GM21526 (cell line): ENCODE data around the gene NOM1.
"Not testable (repeated sequence)": the region's sequence is repeated elsewhere in the genome, so short reads cannot be mapped to it uniquely, and the experiment has no call there.

Experiments used
- ATAC-seq: cut with Tn5 transposase; IDR thresholded peaks from one replicate; pipeline ENCODE4 v1.9.1; 2021; ENCODE audit warnings: moderate library complexity; ENCODE audit not compliant: unreplicated experiment, low FRiP score

The NOM1 gene, protein sequence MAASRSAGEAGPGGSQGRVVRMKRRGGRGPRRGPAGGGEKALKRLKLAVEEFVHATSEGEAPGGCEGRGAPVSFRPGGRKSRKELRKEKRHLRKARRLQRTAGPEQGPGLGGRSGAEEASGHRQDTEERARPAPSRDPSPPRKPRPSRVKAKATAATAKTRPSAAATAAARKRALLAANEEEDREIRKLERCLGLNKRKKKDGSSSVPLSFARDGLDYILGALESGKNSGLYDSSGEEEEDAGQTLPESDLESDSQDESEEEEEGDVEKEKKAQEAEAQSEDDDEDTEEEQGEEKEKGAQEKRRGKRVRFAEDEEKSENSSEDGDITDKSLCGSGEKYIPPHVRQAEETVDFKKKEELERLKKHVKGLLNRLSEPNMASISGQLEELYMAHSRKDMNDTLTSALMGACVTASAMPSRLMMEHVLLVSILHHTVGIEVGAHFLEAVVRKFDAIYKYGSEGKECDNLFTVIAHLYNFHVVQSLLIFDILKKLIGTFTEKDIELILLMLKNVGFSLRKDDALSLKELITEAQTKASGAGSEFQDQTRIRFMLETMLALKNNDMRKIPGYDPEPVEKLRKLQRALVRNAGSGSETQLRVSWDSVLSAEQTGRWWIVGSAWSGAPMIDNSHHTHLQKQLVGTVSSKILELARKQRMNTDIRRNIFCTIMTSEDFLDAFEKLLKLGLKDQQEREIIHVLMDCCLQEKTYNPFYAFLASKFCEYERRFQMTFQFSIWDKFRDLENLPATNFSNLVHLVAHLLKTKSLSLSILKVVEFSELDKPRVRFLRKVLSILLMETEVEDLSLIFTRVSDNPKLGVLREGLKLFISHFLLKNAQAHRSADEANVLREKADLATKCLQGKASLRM

DNA sequence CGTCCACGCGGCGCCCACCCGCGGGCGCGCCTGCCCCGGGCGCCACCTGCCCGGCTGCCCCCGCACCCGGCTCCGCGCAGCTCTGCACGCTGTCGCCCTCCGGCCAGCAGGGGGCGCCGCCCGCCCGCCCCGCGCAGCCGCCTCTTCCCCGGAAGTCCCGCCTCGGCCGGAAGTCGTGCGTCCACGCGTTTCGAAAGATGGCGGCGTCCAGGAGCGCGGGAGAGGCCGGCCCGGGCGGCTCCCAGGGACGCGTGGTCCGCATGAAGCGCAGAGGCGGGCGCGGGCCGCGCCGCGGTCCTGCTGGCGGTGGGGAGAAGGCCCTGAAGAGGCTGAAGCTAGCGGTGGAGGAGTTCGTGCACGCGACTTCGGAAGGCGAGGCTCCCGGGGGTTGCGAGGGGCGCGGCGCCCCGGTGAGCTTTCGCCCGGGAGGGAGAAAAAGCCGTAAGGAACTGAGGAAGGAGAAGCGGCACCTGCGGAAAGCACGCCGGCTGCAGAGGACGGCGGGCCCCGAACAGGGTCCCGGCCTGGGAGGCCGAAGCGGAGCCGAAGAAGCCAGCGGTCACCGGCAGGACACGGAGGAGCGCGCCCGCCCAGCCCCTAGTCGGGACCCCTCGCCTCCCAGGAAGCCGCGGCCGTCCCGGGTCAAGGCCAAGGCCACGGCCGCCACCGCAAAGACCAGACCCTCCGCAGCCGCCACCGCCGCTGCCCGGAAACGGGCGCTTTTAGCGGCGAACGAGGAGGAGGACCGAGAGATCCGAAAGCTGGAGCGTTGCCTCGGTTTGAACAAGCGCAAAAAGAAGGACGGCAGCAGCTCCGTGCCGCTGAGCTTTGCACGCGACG, at the start of gene NOM1:
TSS of gene NOM1 (plus strand) at position 172 of the 840 bp plus-strand sequence. CDS start at position 198, 26 bp downstream.
- peak; percentile 88 for ATAC-seq

DNA sequence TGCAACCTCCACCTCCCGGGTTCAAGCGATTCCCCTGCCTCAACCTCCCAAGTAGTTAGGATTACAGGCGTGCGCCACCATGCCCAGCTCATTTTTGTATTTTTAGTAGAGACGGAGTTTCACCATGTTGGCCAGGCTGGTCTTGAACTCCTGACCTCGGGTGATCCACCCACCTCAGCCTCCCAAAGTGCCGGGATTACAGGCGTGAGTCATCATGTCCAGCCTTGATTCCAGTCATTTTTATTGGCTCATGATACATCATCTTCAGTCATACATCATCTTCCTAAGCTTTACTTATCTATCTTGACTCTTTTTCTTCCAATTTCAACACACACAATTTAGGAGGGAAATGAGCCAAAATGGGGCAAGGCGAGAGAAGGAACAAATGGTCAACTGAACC, 49.4 kb upstream of the NOM1 start:
- not testable (repeated sequence) for ATAC-seq

DNA sequence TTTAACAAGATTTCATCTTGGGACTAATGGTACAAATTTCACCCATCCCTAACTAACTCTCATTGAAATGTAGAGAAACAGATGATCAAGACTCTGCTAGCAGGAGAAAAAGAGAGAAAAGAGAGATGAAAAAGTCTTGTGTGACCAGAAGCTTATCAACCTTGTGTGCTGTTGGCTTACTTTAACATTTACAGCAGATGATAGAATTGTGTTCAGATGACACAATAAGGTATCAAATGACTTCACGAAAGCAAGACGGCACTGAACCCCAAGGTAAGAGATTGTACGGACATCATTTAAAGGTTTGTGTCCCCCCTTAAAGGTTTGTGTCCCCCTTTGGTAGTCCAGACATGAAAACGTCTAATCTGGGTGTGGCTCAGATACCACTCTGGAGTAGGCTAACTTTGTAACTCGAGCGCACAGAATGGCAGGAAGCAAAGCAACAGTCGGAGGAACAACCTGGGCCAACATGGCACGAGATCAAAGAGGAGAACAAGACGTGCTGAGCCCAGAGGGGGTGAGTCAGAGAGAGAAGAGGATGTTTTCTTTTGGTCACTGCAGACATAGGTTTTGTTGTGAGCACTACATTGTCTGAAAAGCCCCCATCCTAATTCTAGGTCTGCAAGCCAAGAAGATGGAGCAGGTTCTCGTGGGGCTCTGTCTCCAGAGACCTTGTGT, 46.1 kb upstream of the NOM1 start:
- ATAC-seq, result no peak

DNA sequence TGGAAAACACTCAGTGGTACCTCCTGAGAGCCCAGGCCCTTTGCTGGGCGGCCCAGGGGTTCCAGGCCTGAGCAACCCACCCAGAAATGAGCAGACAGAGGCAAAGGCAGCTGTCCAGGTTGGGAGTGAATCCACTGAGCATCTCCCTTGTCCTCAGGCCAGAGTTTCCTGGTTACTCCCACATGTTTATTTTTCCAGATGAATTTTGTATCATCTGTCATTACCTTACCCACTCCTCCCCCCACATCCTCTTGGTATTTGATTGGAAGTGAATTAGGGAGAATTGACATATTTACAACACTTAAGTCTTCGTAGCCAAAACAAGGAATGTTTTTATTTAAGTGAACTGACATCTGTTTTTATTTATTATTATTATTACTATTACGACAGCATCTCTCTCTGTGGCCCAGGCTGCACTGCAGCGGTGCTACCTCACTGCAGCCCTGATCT, 43.3 kb upstream of the NOM1 start:
- ATAC-seq, result no peak

DNA sequence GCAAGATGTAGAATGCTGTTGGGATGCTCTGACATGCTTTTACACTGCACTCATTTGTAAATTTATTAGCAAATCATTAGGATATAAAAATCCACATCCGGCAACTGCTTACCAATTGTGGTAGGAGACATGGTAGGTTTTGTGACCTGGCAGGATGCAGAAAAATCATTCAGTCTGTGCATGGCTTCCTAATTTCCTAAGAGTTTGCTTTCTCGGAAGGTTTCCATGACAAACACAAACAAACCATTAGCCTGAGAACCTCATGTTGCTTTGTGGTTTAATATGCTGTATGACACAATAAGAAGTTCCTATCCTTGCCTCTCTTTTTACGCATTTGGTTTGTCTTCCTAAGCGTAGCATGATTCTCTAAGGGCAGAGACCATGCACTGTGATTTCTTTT, 41.9 kb upstream of the NOM1 start:
- no peak for ATAC-seq

DNA sequence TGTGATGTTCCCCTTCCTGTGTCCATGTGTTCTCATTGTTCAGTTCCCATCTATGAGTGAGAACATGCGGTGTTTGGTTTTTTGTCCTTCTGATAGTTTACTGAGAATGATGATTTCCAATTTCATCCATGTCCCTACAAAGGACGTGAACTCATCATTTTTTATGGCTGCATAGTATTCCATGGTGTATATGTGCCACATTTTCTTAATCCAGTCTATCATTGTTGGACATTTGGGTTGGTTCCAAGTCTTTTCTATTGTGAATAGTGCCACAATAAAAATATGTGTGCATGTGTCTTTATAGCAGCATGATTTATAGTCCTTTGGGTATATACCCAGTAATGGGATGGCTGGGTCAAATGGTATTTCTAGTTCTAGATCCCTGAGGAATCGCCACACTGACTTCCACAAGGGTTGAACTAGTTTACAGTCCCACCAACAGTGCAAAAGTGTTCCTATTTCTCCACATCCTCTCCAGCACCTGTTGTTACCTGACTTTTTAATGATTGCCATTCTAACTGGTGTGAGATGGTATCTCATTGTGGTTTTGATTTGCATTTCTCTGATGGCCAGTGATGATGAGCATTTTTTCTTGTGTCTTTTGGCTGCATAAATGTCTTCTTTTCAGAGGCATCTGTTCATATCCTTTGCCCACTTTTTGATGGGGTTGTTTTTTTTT, 39.8 kb upstream of the NOM1 start:
- ATAC-seq, result not testable (repeated sequence)

DNA sequence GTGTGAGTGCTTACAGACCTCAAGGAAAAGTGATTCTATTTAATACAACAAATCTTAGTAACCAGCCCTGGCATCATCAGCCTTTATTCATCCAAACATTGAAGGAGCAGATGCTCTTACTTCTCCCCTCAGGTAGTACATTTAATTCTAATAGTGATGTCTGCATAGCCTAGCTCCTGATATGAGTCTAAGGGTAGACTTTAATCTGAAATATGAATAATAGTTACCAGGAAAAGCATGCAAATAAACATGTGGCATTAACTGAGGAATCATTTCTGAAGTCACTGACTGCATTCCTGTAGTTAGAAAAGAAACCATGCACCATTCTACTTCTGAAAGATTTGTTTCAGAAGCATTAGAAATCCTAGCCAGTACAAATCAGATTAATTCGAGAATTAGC, 30.9 kb upstream of the NOM1 start:
- no peak for ATAC-seq

DNA sequence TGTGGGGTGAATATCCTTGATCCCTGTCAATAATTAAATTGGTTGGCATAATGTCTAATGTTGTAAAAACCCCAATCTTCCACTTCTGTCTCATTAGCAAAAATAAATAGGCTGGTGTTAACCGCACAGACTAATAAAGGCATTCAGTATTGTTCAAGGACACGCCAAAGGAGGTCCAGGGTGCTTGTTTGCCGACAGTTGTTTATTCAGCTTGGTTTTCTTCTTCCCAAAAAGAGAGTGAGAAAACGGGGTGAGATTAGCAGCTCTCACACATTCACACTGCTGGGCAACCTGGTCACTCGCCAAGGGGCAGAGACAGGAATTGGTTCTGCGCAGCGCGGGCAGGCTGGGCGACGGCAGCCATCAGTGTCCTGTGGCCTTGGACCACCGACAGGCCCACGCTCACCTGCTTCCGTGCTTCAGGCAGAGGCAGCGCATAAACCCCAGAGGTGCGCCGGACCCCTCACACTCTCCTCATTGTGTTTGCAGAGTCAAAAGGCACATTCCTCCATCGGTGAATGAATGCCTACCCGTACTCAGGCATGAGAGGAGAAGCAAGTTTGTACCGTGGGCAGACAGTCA, 30.3 kb upstream of the NOM1 start:
- no peak for ATAC-seq

DNA sequence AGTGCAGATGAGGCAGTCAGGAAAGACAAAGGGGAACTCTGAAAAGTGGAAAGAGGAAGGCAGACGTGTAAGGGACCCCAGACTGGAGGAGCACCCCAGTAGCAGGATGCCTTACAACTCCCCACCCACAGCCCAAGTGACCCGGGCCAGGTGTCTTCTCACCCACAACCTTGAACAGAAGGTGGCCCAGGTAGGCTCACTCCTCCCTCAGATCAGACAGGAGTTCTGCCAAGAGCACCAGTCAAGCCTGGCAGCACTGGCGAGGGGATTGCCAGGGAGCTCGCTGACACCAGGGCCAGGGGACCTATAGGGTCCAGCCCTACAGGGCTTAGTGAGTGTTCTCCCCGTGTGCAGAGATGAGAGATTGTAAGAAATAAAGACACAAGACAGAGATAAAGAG, 29.4 kb upstream of the NOM1 start:
- ATAC-seq, result no peak

DNA sequence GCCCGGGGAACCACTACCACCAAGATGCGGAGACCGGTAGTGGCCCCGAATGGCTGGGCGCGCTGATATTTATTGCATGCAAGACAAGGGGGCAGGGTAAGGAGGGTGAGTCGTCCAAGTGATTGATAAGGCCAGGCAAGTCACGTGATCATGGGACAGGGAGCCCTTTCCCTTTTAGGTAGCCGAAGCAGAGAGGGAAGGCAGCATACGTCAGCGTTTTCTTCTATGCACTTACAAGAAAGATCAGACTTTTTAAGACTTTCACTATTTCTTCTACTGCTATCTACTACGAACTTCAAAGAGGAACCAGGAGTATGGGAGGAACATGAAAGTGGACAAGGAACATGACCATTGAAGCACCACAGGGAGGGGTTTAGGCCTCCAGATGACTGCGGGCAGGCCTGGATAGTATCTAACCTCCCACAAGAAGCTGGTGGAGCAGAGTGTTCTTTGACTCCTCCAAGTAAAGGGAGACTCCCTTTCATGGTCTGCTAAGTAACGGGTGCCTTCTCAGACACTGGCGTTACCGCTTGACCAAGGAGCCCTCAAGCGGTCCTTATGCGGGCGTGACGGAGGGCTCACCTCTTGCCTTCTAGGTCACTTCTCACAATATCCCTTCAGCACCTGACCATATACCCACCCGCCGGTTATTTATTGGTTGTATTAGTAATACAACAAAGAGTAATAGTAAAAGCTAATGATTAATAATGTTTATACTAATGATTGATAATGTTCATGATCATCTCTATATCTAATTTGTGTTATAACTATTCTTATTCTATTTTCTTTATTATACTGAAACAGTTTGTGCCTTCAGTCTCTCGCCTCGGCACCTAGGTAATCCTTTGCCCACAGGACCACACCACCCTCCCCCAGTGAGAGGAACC, 28.8 kb upstream of the NOM1 start:
- not testable (repeated sequence) for ATAC-seq

DNA sequence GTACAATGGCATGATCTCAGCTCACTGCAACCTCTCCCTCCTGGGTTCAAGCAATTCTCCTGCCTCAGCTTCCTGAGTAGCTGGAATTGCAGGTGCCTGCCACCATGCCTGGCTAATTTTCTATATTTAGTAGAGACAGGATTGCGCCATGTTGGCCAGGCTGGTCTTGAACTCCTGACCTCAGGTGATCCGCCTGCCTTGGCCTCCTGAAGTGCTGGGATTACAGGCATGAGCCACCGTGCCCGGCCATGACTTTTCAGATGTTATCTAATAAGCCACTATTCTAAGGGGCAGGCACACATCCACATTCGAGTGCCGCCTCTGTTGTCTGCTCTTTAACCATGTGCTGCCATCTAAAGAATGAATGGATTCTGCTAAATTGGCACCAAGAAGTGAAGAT, 27.2 kb upstream of the NOM1 start:
- not testable (repeated sequence) for ATAC-seq

DNA sequence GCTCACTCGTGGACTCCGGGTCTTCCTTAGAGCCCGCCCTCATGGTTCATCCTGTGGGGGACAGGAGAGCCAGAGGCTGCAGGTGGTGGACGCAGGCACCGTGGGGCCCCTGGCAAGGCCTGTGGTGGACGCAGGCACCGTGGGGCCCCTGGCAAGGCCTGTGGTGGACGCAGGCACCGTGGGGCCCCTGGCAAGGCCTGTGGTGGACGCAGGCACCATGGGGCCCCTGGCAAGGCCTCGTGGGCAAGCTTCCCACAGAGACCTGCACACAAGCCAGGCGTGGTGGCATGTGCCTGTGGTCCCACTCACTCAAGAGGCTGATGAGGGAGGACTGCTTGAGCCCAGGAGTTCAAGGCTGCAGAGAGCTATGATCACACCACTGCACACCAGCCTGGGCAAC, 23.7 kb upstream of the NOM1 start:
- ATAC-seq, result not testable (repeated sequence)

DNA sequence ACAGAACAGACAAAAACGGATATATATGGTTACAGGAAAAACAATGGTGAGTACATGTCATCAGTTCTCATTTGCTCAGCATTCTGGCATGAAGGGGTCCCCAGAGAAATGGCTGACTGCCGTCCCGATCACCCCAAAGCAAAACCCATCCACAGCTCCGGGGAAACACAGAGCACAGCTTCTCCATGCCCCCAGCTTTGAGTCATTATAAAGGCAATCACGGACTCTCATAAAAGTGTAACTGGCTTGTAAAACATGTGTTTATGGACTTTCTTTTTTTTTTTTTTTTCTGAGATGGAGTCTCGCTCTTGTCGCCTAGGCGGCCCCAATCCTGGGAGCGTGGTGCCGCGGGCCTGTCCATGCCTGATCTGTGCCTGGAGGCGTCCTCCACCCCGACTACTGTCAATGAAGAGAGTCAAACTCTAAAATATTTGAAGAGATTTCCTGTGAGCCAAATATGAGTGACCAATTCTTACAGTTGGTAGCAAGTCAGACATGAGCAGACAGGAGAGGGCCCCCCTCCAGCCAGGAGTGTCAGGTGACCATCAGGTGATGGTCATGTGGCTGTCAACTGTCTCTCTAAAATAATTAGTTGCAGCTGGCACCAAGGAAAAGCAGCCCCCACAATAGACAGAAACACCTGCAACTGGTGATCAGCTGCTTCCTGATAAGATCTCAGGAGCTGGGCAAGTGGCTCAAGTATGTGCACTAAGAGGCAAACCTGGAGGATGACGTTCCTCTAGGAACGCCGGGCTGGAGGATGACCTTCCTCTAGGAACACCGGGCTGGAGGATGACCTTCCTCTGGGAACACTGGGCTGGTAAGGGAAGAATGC, 21.7 kb upstream of the NOM1 start:
- ATAC-seq, result no peak

DNA sequence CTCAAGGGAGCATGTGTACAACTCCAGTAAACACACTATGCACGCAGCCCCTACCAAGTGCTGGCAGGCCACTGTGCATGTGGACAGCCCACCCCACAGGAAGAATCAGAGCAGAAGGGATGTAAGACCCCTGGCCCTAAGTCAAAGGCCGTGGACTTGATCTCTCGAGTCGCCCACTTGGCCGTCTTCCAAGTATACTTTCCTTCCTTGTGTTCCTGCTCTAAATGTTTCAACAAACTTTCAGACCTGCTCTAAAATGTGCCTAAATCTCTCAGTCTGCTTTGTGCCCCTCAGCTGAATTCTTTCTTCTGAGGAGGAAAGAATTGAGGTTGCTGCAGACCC, 21.1 kb upstream of the NOM1 start:
- ATAC-seq, result no peak

DNA sequence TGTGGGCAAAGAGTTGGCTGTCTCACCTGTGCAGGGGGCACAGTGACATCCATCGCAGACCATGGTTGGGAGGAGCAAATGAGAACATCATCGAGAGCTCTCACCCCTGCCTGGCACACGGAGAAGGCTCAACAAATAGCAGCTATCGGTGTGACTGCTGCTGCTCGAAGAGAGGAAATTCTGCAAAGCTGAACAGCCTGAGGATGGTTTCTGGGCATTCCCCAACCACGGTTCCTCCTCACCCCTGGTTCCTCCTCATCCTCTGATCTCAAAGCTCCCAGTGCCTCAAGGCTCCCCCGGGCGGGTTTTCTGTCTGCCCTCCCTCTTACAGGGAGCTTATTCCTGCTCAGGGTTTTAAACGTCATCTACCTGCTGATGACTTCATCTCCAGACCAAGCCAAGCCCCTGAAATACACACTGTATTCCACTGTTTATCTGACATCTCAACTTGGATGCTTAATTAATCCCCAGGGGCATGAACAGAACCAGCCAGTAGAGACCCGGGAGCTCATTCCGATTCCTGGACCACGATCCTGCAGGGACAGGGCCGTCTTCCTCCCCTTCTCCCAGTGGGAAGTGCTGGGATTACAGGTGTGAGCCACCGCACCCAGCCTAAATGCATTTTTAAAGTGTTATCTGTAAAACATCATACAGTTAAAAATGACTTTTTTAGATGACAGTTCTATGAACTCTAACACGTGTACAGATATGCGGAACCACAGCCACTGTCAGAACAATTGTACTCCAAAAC, 19.5 kb upstream of the NOM1 start:
- no peak for ATAC-seq

DNA sequence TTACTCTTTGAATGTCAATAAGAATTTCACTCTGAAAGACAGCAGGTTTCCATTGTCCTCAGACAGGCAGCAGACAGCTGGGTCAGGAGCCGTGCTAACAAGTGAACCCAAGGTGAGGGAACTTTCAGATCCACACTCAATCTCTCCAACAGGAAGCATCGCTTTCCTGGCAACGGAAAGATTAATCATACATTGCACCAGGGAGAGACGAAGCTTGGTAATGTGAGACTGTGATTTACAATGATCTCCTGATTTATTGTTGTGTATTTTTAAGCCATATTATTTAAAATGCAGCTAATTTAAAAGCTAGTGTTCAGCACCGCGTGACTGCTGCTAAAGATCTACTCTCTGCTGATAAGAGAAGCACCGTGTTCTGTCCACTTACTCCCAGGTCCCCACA, 17.5 kb upstream of the NOM1 start:
- no peak for ATAC-seq

DNA sequence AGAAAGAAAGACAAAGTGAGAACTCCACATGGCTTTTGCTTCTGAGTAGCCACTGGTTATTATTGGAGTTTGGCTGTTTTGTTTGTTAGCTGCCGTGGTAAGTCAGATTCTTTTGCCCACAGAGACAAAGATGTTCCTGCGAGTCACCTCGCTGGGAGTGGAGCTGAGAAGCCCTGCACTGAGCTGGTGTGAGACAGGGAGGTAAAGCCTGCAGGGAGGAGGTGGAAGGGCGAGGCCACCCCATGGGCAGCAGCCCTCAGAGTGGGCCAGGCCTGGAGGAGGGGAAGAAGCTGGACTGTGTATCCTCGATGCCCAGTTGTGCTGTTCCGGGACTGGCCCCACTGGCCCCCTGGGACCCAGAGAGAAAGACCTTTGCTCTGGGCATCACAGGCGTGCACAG, 14.3 kb upstream of the NOM1 start:
- ATAC-seq, result no peak
